Mesenchymal stem cell (in vitro differentiated cells and primary cell): ENCODE data around the gene CPNE7.
A peak's percentile ranks its signal among the peaks of the same experiment; 100 is the strongest.

Experiments used
- DNase-seq: peaks from one replicate; pipeline ENCODE4 v3.0.0-alpha.2; 2013
- H2AFZ ChIP-seq: one replicate; pipeline ENCODE4 v1.6.1; 2013; ENCODE audit warnings: low read depth, mild to moderate bottlenecking, control low read depth, inconsistent platforms, low read length, moderate library complexity
- H2AK5ac ChIP-seq: 2 replicates; pipeline ENCODE4 v1.6.1; 2013; ENCODE audit warnings: low read length, moderate library complexity, mild to moderate bottlenecking, inconsistent platforms; ENCODE audit not compliant: severe bottlenecking
- H2BK120ac ChIP-seq: one replicate; pipeline ENCODE4 v1.6.1; 2013; ENCODE audit warnings: low read depth, mild to moderate bottlenecking, inconsistent platforms, low read length, moderate library complexity
- H2BK12ac ChIP-seq, 2 experiments: one replicate each; pipeline ENCODE4 v1.6.1; 2013; ENCODE audit warnings: inconsistent platforms in 2 of 2, low read length in 2 of 2, mild to moderate bottlenecking in 2 of 2, moderate library complexity in 2 of 2, control low read depth in 1 of 2
- H2BK15ac ChIP-seq: one replicate; pipeline ENCODE4 v1.6.1; 2013; ENCODE audit warnings: mild to moderate bottlenecking, low read depth, inconsistent platforms; ENCODE audit not compliant: poor library complexity, severe bottlenecking
- H2BK5ac ChIP-seq: 2 replicates; pipeline ENCODE4 v1.6.1; 2013; ENCODE audit warnings: low read depth, mild to moderate bottlenecking, low read length, control low read depth, inconsistent platforms; ENCODE audit not compliant: poor library complexity, severe bottlenecking
- H3K14ac ChIP-seq, 2 experiments: one replicate each; pipeline ENCODE4 v1.6.1; 2013; ENCODE audit warnings: inconsistent platforms in 2 of 2, low read length in 2 of 2, control low read depth in 1 of 2, mild to moderate bottlenecking in 1 of 2, moderate library complexity in 1 of 2
- H3K18ac ChIP-seq, 2 experiments: one replicate each; pipeline ENCODE4 v1.6.1; 2013; ENCODE audit warnings: inconsistent platforms in 2 of 2, low read length in 2 of 2, control low read depth in 1 of 2, low read depth in 1 of 2, mild to moderate bottlenecking in 1 of 2
- H3K23ac ChIP-seq, 2 experiments: one replicate each; pipeline ENCODE4 v1.6.1; 2013; ENCODE audit warnings: inconsistent platforms in 2 of 2, low read length in 2 of 2, mild to moderate bottlenecking in 2 of 2, moderate library complexity in 2 of 2, control low read depth in 1 of 2
- H3K27ac ChIP-seq: 2 replicates; pipeline ENCODE4 v1.5.1; 2013; ENCODE audit warnings: mild to moderate bottlenecking, moderate library complexity, low read length, control low read depth, inconsistent platforms; ENCODE audit not compliant: poor library complexity, severe bottlenecking
- H3K27me3 ChIP-seq, 2 experiments: 2 replicates each; pipeline versions ENCODE4 v1.6.1 to v1.7.0; 2013; ENCODE audit warnings: low read length in 2 of 2, mild to moderate bottlenecking in 2 of 2, moderate library complexity in 2 of 2, control low read depth in 1 of 2, inconsistent platforms in 1 of 2; ENCODE audit not compliant: control insufficient read depth in 1 of 2, insufficient read depth in 1 of 2
- H3K36me3 ChIP-seq, 2 experiments: 2 replicates each; pipeline versions ENCODE4 v1.6.1 to v1.7.0; 2013; ENCODE audit warnings: low read length in 2 of 2, control low read depth in 1 of 2, inconsistent platforms in 1 of 2, low read depth in 1 of 2, mild to moderate bottlenecking in 1 of 2; ENCODE audit not compliant: insufficient read depth in 2 of 2, control insufficient read depth in 1 of 2
- H3K4ac ChIP-seq, 2 experiments: one replicate each; pipeline ENCODE4 v1.6.1; 2013; ENCODE audit warnings: inconsistent platforms in 2 of 2, low read length in 2 of 2, mild to moderate bottlenecking in 2 of 2, moderate library complexity in 2 of 2, control low read depth in 1 of 2, low read depth in 1 of 2
- H3K4me1 ChIP-seq: 2 replicates; pipeline ENCODE4 v1.6.1; 2013; ENCODE audit warnings: low read depth, low read length, control low read depth; ENCODE audit not compliant: control insufficient read depth, insufficient read depth
- H3K4me2 ChIP-seq: 2 replicates; pipeline ENCODE4 v1.6.1; 2013; ENCODE audit warnings: low read length, mild to moderate bottlenecking, inconsistent platforms; ENCODE audit not compliant: poor library complexity, severe bottlenecking
- H3K4me3 ChIP-seq, 2 experiments: 2 replicates each; pipeline versions ENCODE4 v1.5.1 to v1.7.0; 2013; ENCODE audit warnings: low read length in 2 of 2, mild to moderate bottlenecking in 2 of 2, control low read depth in 1 of 2, low read depth in 1 of 2; ENCODE audit not compliant: insufficient read depth in 1 of 2
- H3K79me1 ChIP-seq: replicated peaks from 2 replicates; pipeline ENCODE4 v1.6.1; 2013; ENCODE audit warnings: mild to moderate bottlenecking, control low read depth, low read length, inconsistent platforms; ENCODE audit not compliant: poor library complexity, severe bottlenecking
- H3K9ac ChIP-seq: 2 replicates; pipeline ENCODE4 v1.7.0; 2013; ENCODE audit warnings: mild to moderate bottlenecking, low read length, moderate library complexity
- H3K9me3 ChIP-seq: 2 replicates; pipeline ENCODE4 v1.7.0; 2013; ENCODE audit warnings: mild to moderate bottlenecking, low read length; ENCODE audit not compliant: control insufficient read depth
- H4K8ac ChIP-seq: one replicate; pipeline ENCODE4 v1.6.1; 2013; ENCODE audit warnings: inconsistent platforms, mild to moderate bottlenecking, low read length, moderate library complexity
- H4K91ac ChIP-seq: one replicate; pipeline ENCODE4 v1.6.1; 2013; ENCODE audit warnings: mild to moderate bottlenecking, low read length, inconsistent platforms
- WGBS: methylation state at CpG from one replicate; pipeline ENCODE4 v1.1.7; 2013; ENCODE audit warnings: mixed read lengths; 5-methylcytosine and 5-hydroxymethylcytosine counted together

Gene CPNE7

GRCh38 chr16:89544113-89544512, 31.4 kb upstream of the CPNE7 start:
- no peak overlapping the region for H2BK15ac ChIP-seq
- no peak overlapping the region for H3K4me3 ChIP-seq
- no peak overlapping the region for H3K14ac ChIP-seq
- peaks cover 31% of the 10 kb centered on the region for H3K79me1 ChIP-seq
- no peak overlapping the region for H3K9ac ChIP-seq
- H3K9me3 ChIP-seq: no peaks in the 10 kb centered on the region
- no peak overlapping the region for H2AK5ac ChIP-seq
- no peak overlapping the region for H3K23ac ChIP-seq
- H3K36me3 ChIP-seq: peaks cover 55 to 84% of the 10 kb centered on the region in 2 experiments
- DNase-seq: no peak
- no peak overlapping the region for H2AFZ ChIP-seq
- no peak overlapping the region for H3K4ac ChIP-seq
- 94% methylated on average over 11 of the region's 11 CpGs for WGBS
- no peak overlapping the region for H4K8ac ChIP-seq
- H3K27ac ChIP-seq: no peak overlapping the region
- H4K91ac ChIP-seq: no peak overlapping the region
- no peak overlapping the region for H3K4me2 ChIP-seq
- H2BK12ac ChIP-seq: no peak overlapping the region
- H3K18ac ChIP-seq: no peak overlapping the region
- no peak overlapping the region for H2BK120ac ChIP-seq
- H3K27me3 ChIP-seq: no peaks in the 10 kb centered on the region
- peaks cover 29% of the 10 kb centered on the region for H3K4me1 ChIP-seq
- H2BK5ac ChIP-seq: no peak overlapping the region

- Histone ChIP-seq H2AK5ac (no peak overlapping the region), H3K23ac (no peak overlapping the region), H2BK12ac (no peak overlapping the region), H4K91ac (no peak overlapping the region), H2BK120ac (no peak overlapping the region), H4K8ac (no peak overlapping the region), H3K79me1 (peaks cover 32% of the 10 kb centered on the region), H3K9me3 (no peaks in the 10 kb centered on the region), H2BK15ac (no peak overlapping the region), H2BK5ac (no peak overlapping the region), H3K27me3 (no peaks in the 10 kb centered on the region), H3K14ac (no peak overlapping the region), H3K18ac (no peak overlapping the region), H3K27ac (no peak overlapping the region), H3K4me2 (no peak overlapping the region), H3K4me3 (no peak overlapping the region), H3K9ac (no peak overlapping the region), H3K4ac (no peak overlapping the region), H2AFZ (no peak overlapping the region), H3K36me3 (peaks cover 61 to 87% of the 10 kb centered on the region in 2 experiments), H3K4me1 (peaks cover 31% of the 10 kb centered on the region)
- DNase-seq: no peak
- WGBS: 97% methylated on average over 13 of the region's 13 CpGs
Measured at GRCh38 chr16:89544713-89545043, 30.9 kb upstream of the CPNE7 start.

GRCh38 chr16:89545044-89545830, 30.3 kb upstream of the CPNE7 start:
- no peak overlapping the region for H2AK5ac ChIP-seq
- H2BK15ac ChIP-seq: no peak overlapping the region
- H2BK120ac ChIP-seq: no peak overlapping the region
- no peak overlapping the region for H4K91ac ChIP-seq
- no peak overlapping the region for H3K14ac ChIP-seq
- no peak overlapping the region for H4K8ac ChIP-seq
- H3K36me3 ChIP-seq: peaks cover 66 to 87% of the 10 kb centered on the region in 2 experiments
- H3K9ac ChIP-seq: no peak overlapping the region
- H3K4me1 ChIP-seq: peaks cover 31% of the 10 kb centered on the region
- no peak overlapping the region for H2AFZ ChIP-seq
- no peak overlapping the region for H2BK5ac ChIP-seq
- H2BK12ac ChIP-seq: no peak overlapping the region
- H3K27me3 ChIP-seq: no peaks in the 10 kb centered on the region
- no peak overlapping the region for H3K18ac ChIP-seq
- DNase-seq: no peak
- H3K27ac ChIP-seq: no peak overlapping the region
- H3K4ac ChIP-seq: no peak overlapping the region
- H3K4me3 ChIP-seq: no peak overlapping the region
- peak overlapping the region; percentile 18 for H3K4me2 ChIP-seq
- no peak overlapping the region for H3K23ac ChIP-seq
- no peaks in the 10 kb centered on the region for H3K9me3 ChIP-seq
- H3K79me1 ChIP-seq: peaks cover 33% of the 10 kb centered on the region
- WGBS: 97% methylated on average over 15 of the region's 17 CpGs

- H4K91ac ChIP-seq: no peak overlapping the region
- WGBS: 98% methylated on average over 25 of the region's 26 CpGs
Measured at GRCh38 chr16:89545831-89546574, 29.6 kb upstream of the CPNE7 start.

More at GRCh38 chr16:89545831-89546574, 29.6 kb upstream of the CPNE7 start:
- H3K9me3 ChIP-seq: no peaks in the 10 kb centered on the region
- no peak overlapping the region for H2AFZ ChIP-seq
- H2BK120ac ChIP-seq: no peak overlapping the region
- H2AK5ac ChIP-seq: no peak overlapping the region
- no peaks in the 10 kb centered on the region for H3K27me3 ChIP-seq
- no peak overlapping the region for H3K14ac ChIP-seq
- no peak overlapping the region for H3K9ac ChIP-seq
- H3K23ac ChIP-seq: no peak overlapping the region
- H3K4me2 ChIP-seq: peak overlapping the region; percentile 24
- H3K27ac ChIP-seq: no peak overlapping the region
- no peak overlapping the region for H3K4me3 ChIP-seq
- H4K8ac ChIP-seq: no peak overlapping the region
- no peak overlapping the region for H2BK12ac ChIP-seq
- no peak for DNase-seq
- H2BK15ac ChIP-seq: no peak overlapping the region
- no peak overlapping the region for H3K18ac ChIP-seq
- peaks cover 69 to 88% of the 10 kb centered on the region in 2 experiments for H3K36me3 ChIP-seq
- no peak overlapping the region for H3K4ac ChIP-seq
- peaks cover 32% of the 10 kb centered on the region for H3K79me1 ChIP-seq
- H3K4me1 ChIP-seq: peaks cover 31% of the 10 kb centered on the region
- no peak overlapping the region for H2BK5ac ChIP-seq
